Activated CD4-positive, alpha-beta memory T cell treated with anti-CD3 and anti-CD28 coated beads, Interleukin-2, amount 10 ng/mL, durations not matched to agents 7 days and 5 days (primary cell): Measurements from ENCODE around the gene TRIM38. TPM values are rescaled to one million over a fixed set of nuclear protein-coding genes. Genes with fewer than 3 reads are reported as not detected.

Experiments used
- CTCF ChIA-PET: fragments of 350-600 bp; sonication (Branson Sonifier 250); formaldehyde crosslinking; loops from one replicate; lab custom pipeline; 2021; ENCODE audit warnings: antibody characterized with exemption, inconsistent platforms; lab: Charles Lee
- POLR2A ChIA-PET: fragments of 350-600 bp; sonication (Branson Sonifier 250); formaldehyde crosslinking; loops from one replicate; lab custom pipeline; 2021; ENCODE audit warnings: antibody characterized with exemption; lab: Charles Lee
- DNase-seq: peaks from one replicate; pipeline ENCODE4 v3.0.0-alpha.2; 2020
- H3K27ac Mint-ChIP-seq: one replicate; pipeline ENCODE4 v1.8.0; 2021; ENCODE audit warnings: mild to moderate bottlenecking, mixed read lengths
- H3K27me3 Mint-ChIP-seq: one replicate; pipeline ENCODE4 v1.8.0; 2021; ENCODE audit warnings: mixed read lengths
- H3K36me3 Mint-ChIP-seq: one replicate; pipeline ENCODE4 v1.8.0; 2021; ENCODE audit warnings: low read depth, mixed read lengths
- H3K4me1 Mint-ChIP-seq: one replicate; pipeline ENCODE4 v1.8.0; 2021; ENCODE audit warnings: mixed read lengths
- H3K4me3 Mint-ChIP-seq: one replicate; pipeline ENCODE4 v1.8.0; 2021; ENCODE audit warnings: mild to moderate bottlenecking, mixed read lengths
- H3K9me3 Mint-ChIP-seq: one replicate; pipeline ENCODE4 v1.8.0; 2021; ENCODE audit warnings: mixed read lengths
- total RNA-seq, 2 experiments: library from RNA; stranded (reverse); gene quantifications; one replicate each; pipeline ENCODE4 v1.2.3, GENCODE V29; 2021

The TRIM38 gene
- total RNA-seq, 2 experiments from 2014 or later = 32.6 to 33.5 TPM

DNA sequence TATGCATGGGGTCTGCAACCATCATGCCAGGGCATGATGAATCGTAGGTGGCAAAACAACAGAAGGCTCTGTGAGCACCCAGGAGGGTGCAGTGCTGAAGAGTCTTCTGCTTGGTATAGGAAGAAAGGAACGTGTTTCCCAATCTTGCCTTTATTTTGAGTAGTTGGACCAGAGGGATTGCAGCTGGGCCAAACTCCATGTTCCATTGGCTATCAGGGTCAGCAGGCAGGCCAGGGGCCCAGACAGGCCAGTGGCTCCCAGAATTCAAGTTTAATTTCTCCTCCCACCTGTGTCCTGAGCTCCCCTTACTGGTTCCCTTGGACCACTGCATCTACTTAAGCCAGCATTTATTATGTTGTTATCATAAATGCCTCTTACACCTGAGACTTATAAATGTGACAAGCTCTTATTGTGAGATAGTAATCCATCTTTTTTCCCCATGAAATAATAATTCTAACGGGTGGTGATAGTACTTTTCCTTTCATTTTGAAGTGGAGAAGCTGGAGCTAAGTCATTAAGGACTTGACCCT lies 918 bp upstream of the TRIM38 start:
- Mint-ChIP-seq H3K9me3 (peaks cover 22% of the 10 kb centered on the region), H3K27me3 (no peaks in the 10 kb centered on the region), H3K4me3 (peak overlapping the region; percentile 96), H3K4me1 (peaks cover 74% of the 10 kb centered on the region), H3K36me3 (peaks cover 56% of the 10 kb centered on the region), H3K27ac (peak overlapping the region; percentile 96)
- ChIA-PET CTCF (interaction anchor here (0.5 to 2.6 kb wide), 11 partner anchors 15 to 683 kb away, joined by 3 to 17 read pairs (median 3); a partner anchor contains a TSS), POLR2A (interaction anchor here (0.8 to 7.4 kb wide), 19 partner anchors 8 to 824 kb away, joined by 3 to 78 read pairs (median 6); a partner anchor contains a TSS)
- no peak for DNase-seq

DNA sequence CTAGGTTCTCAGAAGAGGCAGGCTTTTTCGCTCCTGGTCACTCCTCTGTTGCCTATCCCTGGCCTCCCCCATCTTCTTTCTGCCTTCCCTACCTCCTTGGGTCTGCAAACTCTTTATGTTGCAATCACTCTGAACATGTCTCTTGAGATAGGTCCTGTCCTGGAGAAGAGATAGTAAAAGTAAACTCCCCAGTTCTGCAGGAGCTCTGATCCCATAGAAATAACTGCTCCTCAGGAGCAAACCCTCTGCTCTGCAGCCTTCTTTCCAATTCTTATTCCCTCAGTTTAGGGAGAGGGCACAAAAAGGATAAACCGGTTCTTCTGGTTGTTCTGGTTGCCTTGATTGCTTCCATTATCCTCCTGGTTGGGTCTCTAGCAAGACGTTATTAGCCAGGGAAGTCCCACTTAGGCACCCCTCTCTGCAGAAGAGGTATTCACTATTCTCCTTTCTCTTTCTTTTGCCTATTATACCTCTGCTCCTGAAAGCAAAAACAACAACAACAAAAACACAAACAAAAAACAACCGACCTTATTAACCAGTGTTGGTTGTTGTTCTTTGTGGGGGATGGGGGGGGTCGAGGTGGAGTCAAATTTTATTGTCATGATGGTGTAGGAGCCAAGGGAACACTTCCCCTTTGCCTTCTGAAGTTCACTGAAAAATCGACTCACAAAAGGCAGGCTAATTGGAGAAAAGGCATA lies 973 bp downstream of the TRIM38 start:
- Mint-ChIP-seq H3K36me3 (peaks cover 69% of the 10 kb centered on the region), H3K27ac (peak overlapping the region; percentile 96), H3K9me3 (peaks cover 17% of the 10 kb centered on the region), H3K27me3 (no peaks in the 10 kb centered on the region), H3K4me3 (peak overlapping the region; percentile 96), H3K4me1 (peaks cover 85% of the 10 kb centered on the region)
- CTCF ChIA-PET = interaction anchor here (0.9 to 2.6 kb wide), 3 partner anchors 14 to 29 kb away, joined by 3 to 17 read pairs (median 3); no protein-coding TSS in a partner anchor
- DNase-seq = no peak
- POLR2A ChIA-PET = interaction anchor here (0.7 to 7.4 kb wide), 16 partner anchors 10 to 825 kb away, joined by 3 to 78 read pairs (median 7); a partner anchor contains a TSS

DNA sequence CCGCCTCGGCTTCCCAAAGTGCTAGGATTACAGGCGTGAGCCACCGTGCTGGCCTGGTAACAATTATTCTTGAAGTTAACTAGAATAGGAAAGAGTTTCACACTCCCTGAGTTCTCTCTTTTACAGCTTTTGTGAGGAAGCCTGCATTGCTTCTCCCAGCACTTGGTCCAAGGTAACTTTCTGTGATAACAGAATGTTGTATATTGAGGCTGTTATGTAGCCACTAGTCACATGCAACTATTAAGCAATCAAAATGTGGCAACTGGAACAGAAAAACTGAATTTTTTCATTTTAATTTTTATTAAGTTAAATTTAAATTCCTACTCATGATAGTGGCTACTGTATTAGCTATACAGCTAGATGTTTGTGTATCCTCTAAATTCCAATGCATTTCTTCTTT lies 2.5 kb downstream of the TRIM38 start:
- Mint-ChIP-seq H3K27me3 (no peaks in the 10 kb centered on the region), H3K4me1 (peaks cover 80% of the 10 kb centered on the region), H3K36me3 (peaks cover 71% of the 10 kb centered on the region), H3K9me3 (peaks cover 8% of the 10 kb centered on the region), H3K4me3 (peak overlapping the region; percentile 72), H3K27ac (no peak overlapping the region)
- DNase-seq = no peak
- CTCF ChIA-PET = interaction anchor here (0.9 to 2.8 kb wide), 3 partner anchors 27 to 61 kb away, joined by 3 to 20 read pairs (median 4); a partner anchor contains a TSS
- POLR2A ChIA-PET = interaction anchor here (0.8 to 2.4 kb wide), 5 partner anchors 10 to 56 kb away, joined by 4 to 9 read pairs (median 4); a partner anchor contains a TSS

DNA sequence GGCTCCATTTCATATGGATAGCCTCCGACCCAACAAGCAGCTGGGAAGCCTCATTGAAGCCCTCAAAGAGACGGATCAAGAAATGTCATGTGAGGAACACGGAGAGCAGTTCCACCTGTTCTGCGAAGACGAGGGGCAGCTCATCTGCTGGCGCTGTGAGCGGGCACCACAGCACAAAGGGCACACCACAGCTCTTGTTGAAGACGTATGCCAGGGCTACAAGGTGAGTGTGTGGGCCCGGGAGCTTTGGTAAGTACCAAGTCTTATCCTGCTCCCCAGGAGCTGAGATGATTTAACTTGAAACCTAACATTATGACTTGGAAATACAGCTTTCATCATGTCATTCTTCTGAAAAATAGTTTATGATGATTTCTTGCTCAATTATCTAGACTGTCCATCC lies 4.1 kb downstream of the TRIM38 start:
- peaks cover 75% of the 10 kb centered on the region for H3K4me1 Mint-ChIP-seq
- ChIA-PET CTCF (interaction anchor here (1.5 to 2.8 kb wide), 3 partner anchors 25 to 60 kb away, joined by 4 to 20 read pairs (median 4); no protein-coding TSS in a partner anchor), POLR2A (interaction anchor here (1.1 to 2.7 kb wide), 7 partner anchors 8 to 54 kb away, joined by 4 to 18 read pairs (median 7); a partner anchor contains a TSS)
- H3K4me3 Mint-ChIP-seq = peak overlapping the region; percentile 71
- no peaks in the 10 kb centered on the region for H3K27me3 Mint-ChIP-seq
- no peak for DNase-seq
- H3K9me3 Mint-ChIP-seq = no peaks in the 10 kb centered on the region
- H3K27ac Mint-ChIP-seq = peak overlapping the region; percentile 27
- H3K36me3 Mint-ChIP-seq = peaks cover 82% of the 10 kb centered on the region

DNA sequence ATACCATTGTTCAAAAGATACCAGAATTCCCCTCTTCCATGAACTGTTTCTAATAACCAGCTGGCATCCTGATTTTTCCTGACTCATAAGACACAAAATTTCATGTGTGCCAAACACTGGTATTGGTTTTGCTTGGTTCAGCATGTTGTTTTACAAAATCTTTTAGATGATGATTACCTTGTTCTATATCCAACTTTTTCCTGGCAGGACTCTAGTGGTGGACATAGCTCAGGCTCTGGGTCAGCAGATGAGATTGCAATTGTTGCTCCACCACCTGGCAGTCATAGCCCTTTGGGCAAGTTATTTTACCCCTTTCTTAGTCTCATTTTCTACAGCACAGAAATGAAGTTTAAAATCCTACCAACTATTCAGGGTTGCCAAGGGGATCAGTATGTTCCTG lies 6.2 kb downstream of the TRIM38 start:
- peaks cover 92% of the 10 kb centered on the region for H3K36me3 Mint-ChIP-seq
- H3K4me1 Mint-ChIP-seq = peaks cover 78% of the 10 kb centered on the region

DNA sequence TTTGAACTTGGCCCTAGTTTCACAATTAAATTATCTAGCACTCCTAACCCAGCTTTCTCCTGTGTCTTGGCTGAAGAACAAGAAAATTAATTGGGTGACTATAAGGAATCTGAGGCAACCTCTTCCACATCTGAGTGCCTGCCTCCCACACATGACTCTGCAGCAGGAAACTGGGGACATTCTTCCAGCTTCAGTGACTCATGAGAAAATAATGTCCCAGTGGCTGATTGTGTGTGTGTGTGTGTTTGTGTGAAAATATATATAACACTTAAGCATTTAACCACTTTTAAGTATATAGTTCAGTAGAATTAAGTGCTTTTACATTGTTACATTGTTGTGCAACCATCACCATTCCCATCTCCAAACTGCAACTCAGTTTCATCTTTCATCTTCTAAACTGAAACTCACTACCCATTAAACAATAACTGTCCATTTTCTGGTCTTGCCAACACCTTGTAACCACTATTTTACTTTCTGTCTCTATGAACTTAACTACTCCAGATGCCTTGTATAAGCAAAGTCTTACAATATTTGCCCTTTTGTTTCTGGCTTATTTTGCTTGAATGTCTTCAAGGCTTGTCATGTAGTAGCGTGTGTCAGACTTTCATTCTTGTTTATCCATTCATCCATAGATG lies 8.7 kb downstream of the TRIM38 start:
- DNase-seq = no peak
- CTCF ChIA-PET = interaction anchor here (2.9 kb wide), 1 partner anchor 21 kb away, joined by 15 read pairs; no protein-coding TSS in a partner anchor
- Mint-ChIP-seq H3K27me3 (no peaks in the 10 kb centered on the region), H3K4me1 (peaks cover 72% of the 10 kb centered on the region), H3K27ac (no peak overlapping the region), H3K36me3 (peaks cover 90% of the 10 kb centered on the region), H3K9me3 (no peaks in the 10 kb centered on the region), H3K4me3 (no peak overlapping the region)
- POLR2A ChIA-PET = interaction anchor here (1.3 kb wide), 1 partner anchor 12 kb away, joined by 5 read pairs; no protein-coding TSS in a partner anchor

More for the DNA sequence above, 6.2 kb downstream of the TRIM38 start:
- Mint-ChIP-seq H3K4me3 (peak overlapping the region; percentile 14), H3K9me3 (no peaks in the 10 kb centered on the region), H3K27me3 (no peaks in the 10 kb centered on the region), H3K27ac (no peak overlapping the region)
- ChIA-PET POLR2A (interaction anchor here (0.9 to 1.5 kb wide), 3 partner anchors 23 to 58 kb away, joined by 3 to 7 read pairs (median 3); a partner anchor contains a TSS), CTCF (interaction anchor here (0.6 to 2.9 kb wide), 4 partner anchors 23 to 1770 kb away, joined by 3 to 15 read pairs (median 8); no protein-coding TSS in a partner anchor)
- DNase-seq = no peak

DNA sequence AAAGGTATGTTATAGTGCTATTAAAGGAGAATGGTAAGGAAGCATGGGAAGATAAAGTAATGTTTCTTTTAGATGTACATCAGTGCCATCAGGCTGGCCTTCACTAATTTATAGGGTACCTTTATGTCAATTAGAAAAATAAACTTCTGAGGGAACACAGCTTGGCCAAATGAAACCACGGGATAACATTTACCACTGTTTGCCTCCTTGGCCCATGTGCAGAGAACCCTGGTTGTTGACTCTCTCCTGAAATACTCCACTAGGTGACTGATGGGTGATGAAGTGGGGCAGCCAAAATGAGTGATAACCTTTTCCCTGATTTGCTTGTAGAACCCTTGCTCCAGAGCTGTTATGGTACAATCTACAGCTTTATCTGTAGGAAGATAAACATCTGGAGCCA lies 9.5 kb downstream of the TRIM38 start:
- H3K4me1 Mint-ChIP-seq = peaks cover 71% of the 10 kb centered on the region
- no peak for DNase-seq
- ChIA-PET CTCF (interaction anchor here (2.1 kb wide), 1 partner anchor 20 kb away, joined by 12 read pairs; no protein-coding TSS in a partner anchor), POLR2A (interaction anchor here (0.9 to 2.3 kb wide), 4 partner anchors 10 to 48 kb away, joined by 3 to 6 read pairs (median 5); partner anchors contain the start of gene TRIM38)
- no peak overlapping the region for H3K4me3 Mint-ChIP-seq
- H3K36me3 Mint-ChIP-seq = peaks cover 90% of the 10 kb centered on the region
- H3K9me3 Mint-ChIP-seq = no peaks in the 10 kb centered on the region
- H3K27ac Mint-ChIP-seq = no peak overlapping the region
- no peaks in the 10 kb centered on the region for H3K27me3 Mint-ChIP-seq

DNA sequence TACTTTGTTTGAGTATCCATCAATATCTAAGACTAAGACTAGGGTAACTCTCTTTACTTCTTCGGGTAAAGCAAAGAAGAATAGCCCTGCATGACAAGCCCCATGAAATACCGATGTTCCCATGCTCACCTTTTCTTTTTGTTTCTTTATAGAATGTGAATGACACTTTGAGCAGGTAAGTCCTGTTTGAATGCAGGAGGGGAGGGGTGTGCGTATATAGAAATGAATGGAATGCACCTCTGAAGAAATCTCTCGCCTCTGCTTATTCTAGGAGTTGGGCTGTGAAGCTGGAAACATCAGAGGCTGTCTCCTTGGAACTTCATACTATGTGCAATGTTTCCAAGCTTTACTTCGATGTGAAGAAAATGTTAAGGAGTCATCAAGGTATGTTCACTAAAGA lies 10.3 kb downstream of the TRIM38 start:
- DNase-seq = no peak
- Mint-ChIP-seq H3K9me3 (no peaks in the 10 kb centered on the region), H3K4me1 (peaks cover 64% of the 10 kb centered on the region)

DNA sequence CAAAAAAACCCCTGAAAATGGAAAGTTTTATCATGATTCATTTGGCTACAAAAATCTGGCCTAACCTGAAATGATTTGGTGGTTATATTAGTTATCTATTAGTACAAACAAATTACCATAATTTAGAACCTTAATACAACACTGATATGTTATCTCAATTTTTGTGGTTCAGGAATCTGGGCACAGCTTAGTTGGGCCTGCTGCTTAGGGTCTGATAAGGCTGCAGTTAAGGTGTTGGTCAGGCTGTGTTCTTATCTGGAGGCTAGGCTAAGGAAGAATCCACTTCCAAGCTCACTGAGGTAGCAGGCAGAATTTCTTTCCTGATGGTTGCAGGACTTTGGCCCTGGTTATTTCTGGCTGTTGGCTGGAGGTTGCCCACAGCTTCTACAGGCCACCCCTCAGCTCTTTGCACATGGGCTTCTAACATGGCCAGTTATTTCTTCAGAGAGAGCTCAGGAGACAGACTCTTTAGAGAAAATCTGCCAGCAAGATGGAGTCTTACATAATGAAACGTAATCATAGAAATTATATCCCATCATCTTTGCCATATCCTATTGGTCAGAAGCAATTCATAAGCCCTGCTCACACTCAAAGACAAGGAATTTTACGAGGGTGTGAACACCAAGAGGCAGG lies 11.4 kb downstream of the TRIM38 start:
- Mint-ChIP-seq H3K4me3 (no peak overlapping the region), H3K27me3 (no peaks in the 10 kb centered on the region), H3K9me3 (no peaks in the 10 kb centered on the region), H3K4me1 (peaks cover 53% of the 10 kb centered on the region), H3K27ac (no peak overlapping the region), H3K36me3 (peaks cover 85% of the 10 kb centered on the region)
- DNase-seq = no peak
- POLR2A ChIA-PET = interaction anchor here (0.9 to 2.3 kb wide), 4 partner anchors 8 to 46 kb away, joined by 6 to 10 read pairs (median 8); partner anchors contain the start of gene TRIM38
- CTCF ChIA-PET = interaction anchor here (2.1 kb wide), 1 partner anchor 18 kb away, joined by 12 read pairs; no protein-coding TSS in a partner anchor

More for the DNA sequence above, 10.3 kb downstream of the TRIM38 start:
- Mint-ChIP-seq H3K36me3 (peaks cover 90% of the 10 kb centered on the region), H3K4me3 (no peak overlapping the region), H3K27ac (no peak overlapping the region), H3K27me3 (no peaks in the 10 kb centered on the region)
- CTCF ChIA-PET = interaction anchor here (0.5 to 2.1 kb wide), 3 partner anchors 20 to 30 kb away, joined by 3 to 12 read pairs (median 3); no protein-coding TSS in a partner anchor
- POLR2A ChIA-PET = interaction anchor here (0.9 to 2.3 kb wide), 6 partner anchors 10 to 47 kb away, joined by 3 to 10 read pairs (median 5); partner anchors contain the start of gene TRIM38

DNA sequence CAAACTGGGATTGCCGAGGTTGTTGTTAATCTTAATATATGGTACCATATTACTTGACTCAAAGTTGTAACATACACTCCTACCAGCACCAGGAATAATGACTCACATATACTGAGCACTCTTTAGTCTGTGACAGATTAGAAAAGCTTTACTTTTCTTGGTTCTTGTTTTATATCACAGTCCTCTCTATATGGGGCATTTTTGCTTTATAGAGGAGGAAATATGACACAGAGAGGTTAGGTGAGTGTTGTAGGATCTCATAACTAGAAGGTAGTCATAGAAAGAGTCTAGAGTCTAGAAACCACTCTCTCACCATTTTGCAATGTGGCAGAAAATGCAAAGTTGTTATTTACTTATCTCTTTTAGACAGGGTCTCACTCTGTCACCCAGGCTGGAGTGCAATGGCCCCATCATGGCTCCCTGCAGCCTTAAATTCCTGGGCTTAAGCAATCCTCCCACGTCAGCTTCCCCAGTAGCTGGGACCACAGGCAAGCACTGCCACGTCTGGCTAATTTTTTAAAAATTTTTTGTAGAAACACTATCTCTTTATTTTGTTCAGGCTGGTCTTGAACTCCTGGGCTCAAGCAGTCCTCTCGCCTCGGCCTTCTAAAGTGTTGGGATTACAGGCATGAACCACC lies 13.4 kb downstream of the TRIM38 start:
- Mint-ChIP-seq H3K4me3 (no peak overlapping the region), H3K9me3 (no peaks in the 10 kb centered on the region), H3K27me3 (no peaks in the 10 kb centered on the region), H3K36me3 (peaks cover 83% of the 10 kb centered on the region), H3K4me1 (peaks cover 46% of the 10 kb centered on the region), H3K27ac (peak overlapping the region; percentile 31)
- ChIA-PET CTCF (interaction anchor here (1.4 to 2.2 kb wide), 2 partner anchors 8 to 16 kb away, joined by 5 to 14 read pairs; no protein-coding TSS in a partner anchor), POLR2A (interaction anchor here (1.4 to 2.3 kb wide), 4 partner anchors 10 to 14 kb away, joined by 4 to 9 read pairs (median 6); no protein-coding TSS in a partner anchor)
- DNase-seq = no peak

DNA sequence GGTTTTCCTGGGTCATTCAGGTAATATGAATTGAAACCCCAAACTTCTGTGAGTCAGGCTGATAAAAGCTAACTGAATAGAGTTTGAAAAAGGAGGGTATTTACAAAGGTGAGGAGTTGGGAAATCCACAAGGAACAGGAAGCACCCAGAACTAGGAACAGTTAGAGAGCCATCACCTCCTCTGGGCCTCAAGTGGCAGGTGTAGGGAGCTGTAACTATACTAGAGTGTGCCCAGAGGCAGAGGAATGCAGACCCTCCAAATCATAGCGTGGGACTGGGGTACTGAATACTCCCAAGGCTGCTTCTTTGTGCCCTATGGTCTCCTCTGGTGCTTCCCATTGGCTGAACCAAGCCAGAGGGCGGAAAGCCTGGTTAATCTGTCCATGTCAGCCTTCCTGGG lies 18.3 kb downstream of the TRIM38 start:
- no peak overlapping the region for H3K27ac Mint-ChIP-seq

More for the DNA sequence above, 18.3 kb downstream of the TRIM38 start:
- ChIA-PET POLR2A (interaction anchor here (1.2 to 3.0 kb wide), 4 partner anchors 10 to 40 kb away, joined by 3 to 10 read pairs (median 8); a partner anchor contains a TSS), CTCF (interaction anchor here (0.9 to 5.1 kb wide), 3 partner anchors 11 to 29 kb away, joined by 3 to 37 read pairs (median 3); no protein-coding TSS in a partner anchor)
- H3K9me3 Mint-ChIP-seq = no peaks in the 10 kb centered on the region
- DNase-seq = no peak
- peaks cover 29% of the 10 kb centered on the region for H3K4me1 Mint-ChIP-seq
- no peak overlapping the region for H3K4me3 Mint-ChIP-seq
- peaks cover 84% of the 10 kb centered on the region for H3K36me3 Mint-ChIP-seq
- H3K27me3 Mint-ChIP-seq = no peaks in the 10 kb centered on the region
